HG03103 (cell line): ENCODE data around the gene TCP11.

ENCODE experiments used
- ATAC-seq: cut with Tn5 transposase; IDR thresholded peaks from one replicate; pipeline ENCODE4 v1.9.1; 2021; ENCODE audit warnings: low read depth; ENCODE audit not compliant: unreplicated experiment

The TCP11 gene

GRCh38 chr6:35096129-35096862, 44.8 kb downstream of the TCP11 start:
- ATAC-seq, result no peak

GRCh38 chr6:35094183-35094582, 47.0 kb downstream of the TCP11 start:
- no peak for ATAC-seq

GRCh38 chr6:35093783-35094182, 47.4 kb downstream of the TCP11 start:
- no peak for ATAC-seq

- no peak for ATAC-seq
These were observed 48.1 kb downstream of the TCP11 start for GRCh38 chr6:35093118-35093445.

GRCh38 chr6:35092362-35093117, 48.6 kb downstream of the TCP11 start:
- ATAC-seq, result no peak

- no peak for ATAC-seq
These were observed 49.6 kb downstream of the TCP11 start for GRCh38 chr6:35091346-35092083.

- no peak for ATAC-seq
These were observed 50.4 kb downstream of the TCP11 start for GRCh38 chr6:35090734-35091133.

- no peak for ATAC-seq
These were observed 51.1 kb downstream of the TCP11 start for GRCh38 chr6:35089935-35090505.

- ATAC-seq, result no peak
These were observed 51.8 kb downstream of the TCP11 start for GRCh38 chr6:35089216-35089934.

GRCh38 chr6:35088281-35089215, 52.6 kb downstream of the TCP11 start:
- no peak for ATAC-seq

GRCh38 chr6:35087361-35088280, 53.5 kb downstream of the TCP11 start:
- no peak for ATAC-seq

GRCh38 chr6:35086636-35087360, 54.3 kb downstream of the TCP11 start:
- ATAC-seq, result no peak

GRCh38 chr6:35086282-35086632, 54.9 kb downstream of the TCP11 start:
- no peak for ATAC-seq

- no peak for ATAC-seq
These were observed 55.5 kb downstream of the TCP11 start for GRCh38 chr6:35085359-35086281.

- no peak for ATAC-seq
These were observed 56.5 kb downstream of the TCP11 start for GRCh38 chr6:35084511-35085203.

GRCh38 chr6:35084041-35084491, 57.1 kb downstream of the TCP11 start:
- ATAC-seq, result no peak
